NCI-H2196 (cell line): ENCODE measurements around the gene KSR2.

ENCODE experiments used
- DNase-seq: peaks from one replicate; lab custom pipeline; 2025; ENCODE audit not compliant: unreplicated experiment; lab: John Stamatoyannopoulos, UW

The KSR2 gene

GRCh38 chr12:117506333-117506732 lies 462.5 kb downstream of the KSR2 start:
- no peak for DNase-seq

DNA sequence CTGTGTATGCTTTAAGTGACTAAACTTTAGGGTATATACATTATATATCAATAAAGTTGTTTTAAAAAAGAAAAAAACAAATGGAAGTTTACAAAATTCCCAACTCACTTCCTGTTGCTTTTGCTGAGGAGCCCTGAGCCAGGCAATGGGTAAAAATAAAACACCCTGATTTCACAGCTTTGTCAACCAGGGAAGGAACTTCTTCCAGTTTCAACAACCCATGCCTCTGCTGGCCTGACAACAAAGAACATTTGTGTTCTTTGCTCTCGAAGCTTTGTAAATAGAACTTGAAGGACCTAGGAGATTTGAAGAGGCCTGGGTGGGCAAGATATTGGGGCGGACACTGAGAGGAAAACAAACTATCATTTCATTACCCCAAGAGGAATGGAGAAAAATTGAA lies 466.2 kb downstream of the KSR2 start:
- no peak for DNase-seq

DNA sequence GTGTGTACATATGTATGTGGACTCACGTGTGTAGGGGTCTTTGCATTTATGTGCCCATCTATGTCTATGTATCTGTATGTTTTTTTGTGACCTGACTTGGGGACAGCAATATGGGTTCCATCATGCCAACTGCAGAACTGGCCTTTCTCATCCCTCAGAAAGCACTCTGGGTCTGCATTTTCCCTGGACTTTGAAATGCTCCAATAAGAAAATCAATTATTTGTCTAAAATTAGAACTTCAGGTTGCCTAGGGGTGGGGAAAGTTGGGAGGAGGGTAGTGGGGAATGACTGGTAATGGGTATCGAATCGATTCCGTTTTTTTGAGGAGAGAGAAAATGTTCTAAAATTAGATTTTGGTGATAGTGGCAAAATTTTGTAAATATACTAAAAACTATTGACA lies 466.6 kb downstream of the KSR2 start:
- no peak for DNase-seq

DNA sequence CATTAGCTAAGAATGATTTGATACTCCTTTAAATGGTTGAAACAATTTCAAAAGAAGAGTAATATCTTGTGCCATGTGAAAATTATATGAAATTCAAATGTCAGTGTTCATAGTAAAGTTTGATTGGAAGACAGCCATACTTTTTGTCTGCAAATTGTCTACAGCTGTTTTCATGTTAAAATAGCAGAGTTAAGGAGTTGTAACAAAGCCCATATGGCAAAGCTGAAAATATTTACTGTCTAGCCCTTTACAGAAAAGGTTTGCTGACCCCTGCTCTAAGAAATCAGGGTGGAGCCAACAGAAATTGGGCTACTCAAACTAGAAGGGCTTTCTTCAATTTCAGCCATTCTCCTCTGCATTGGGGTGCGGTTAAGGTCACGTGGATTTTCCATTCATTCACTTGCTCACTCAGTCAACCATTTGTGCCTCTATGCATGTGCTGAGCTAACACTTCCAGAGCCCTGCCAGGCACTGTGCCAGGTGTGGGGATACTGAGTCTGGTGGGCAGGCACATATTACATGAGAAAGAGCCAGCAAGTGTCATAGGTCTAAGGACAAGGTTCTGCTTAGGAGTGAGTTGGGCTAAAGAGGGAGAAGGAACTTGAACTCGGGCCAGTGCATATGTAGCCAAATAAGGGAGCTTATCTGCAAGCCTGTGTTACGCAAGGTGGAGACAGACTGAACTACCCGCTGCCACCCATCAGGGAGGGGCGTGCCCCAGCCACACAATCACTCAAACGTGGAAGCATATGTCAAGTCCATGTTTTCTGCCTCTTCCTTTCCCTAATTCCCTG lies 467.5 kb downstream of the KSR2 start:
- DNase-seq = no peak

DNA sequence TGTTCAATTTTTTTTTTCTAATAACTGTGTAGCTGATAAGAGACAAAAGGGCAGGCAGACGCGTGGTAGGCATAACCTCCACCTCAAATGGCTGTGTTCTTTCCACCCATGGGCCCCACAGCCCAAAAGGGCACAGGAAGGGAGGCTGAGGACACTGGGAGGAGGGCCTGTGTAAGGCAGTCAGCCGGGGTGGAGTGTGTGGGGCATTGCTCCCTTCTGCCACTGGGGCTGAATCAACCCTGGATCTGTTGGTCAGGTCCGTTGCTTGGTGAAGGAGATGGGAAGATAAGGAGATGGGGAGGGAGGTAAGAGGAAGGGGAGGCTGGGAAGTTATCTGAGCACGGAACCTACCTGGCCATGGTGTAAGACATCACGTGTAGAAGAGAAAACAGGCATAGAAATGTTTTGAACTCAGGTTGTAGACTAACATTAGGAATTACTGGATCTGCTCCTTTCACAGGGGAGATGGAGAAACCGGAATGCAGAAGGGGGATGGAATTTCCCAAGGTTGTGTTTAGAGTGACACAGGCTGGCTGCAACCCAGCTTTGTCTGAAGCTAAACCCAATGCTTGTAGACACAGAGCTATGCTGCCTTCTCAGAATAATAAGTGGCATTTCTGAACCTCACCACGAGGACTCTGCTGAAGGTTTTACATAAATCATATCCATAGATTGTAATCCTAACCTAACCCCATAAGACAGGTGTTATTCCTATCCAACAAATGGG lies 468.9 kb downstream of the KSR2 start:
- no peak for DNase-seq

DNA sequence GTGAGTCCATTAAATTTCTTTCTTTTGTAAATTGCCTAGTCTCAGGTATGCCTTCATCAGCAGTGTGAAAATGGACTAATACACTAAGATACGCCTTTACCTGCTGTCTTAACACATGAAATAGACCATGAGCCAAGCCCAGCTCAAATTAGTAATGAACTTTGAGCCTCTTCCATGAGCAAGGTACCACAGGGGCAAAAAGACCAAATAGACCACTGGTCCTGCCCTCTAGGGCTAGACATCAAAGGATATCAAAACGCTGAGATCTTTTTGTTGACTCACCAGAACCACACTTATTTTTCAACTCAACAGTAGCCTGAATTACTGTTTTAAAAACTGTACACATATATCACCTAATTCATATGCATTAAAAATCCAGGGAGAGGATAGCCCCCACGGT lies 469.9 kb downstream of the KSR2 start:
- no peak for DNase-seq

DNA sequence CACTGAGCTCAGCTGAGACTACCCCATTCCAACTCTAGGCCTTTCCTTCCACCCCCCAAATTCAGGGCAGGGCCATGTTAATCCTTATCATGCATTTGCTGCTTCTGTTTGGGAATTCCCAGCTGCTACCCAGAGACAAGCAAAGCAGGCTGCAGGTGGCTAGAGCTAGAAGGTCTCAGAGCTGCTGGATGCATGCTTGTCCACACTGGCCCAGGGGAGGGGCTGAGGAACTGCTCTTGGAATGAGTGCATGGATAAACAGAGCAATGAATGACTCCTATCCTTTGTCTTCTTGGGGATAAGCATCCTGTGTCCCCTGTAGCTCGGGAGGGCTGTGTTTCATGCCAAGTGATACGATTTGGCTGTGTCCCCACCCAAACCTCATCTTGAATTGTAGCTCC lies 470.5 kb downstream of the KSR2 start:
- DNase-seq = no peak

DNA sequence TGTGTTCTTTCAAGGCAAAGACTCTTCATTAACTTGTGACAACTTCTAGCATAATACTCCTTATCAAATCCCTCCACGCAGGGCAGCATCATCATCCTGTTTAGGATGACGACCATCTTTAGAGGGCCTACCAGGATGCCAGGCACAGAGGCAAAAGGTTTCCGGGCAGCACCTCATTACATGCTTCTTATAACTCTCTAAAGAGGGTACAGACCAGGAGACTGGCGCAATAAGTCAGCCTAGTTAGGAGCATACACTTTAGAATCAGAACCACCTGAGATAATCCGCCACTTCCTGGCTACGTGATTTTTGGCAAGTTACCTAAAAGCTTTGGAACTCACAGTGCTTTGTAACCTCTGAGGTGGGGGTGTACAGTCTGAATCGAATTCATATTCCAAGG lies 471.4 kb downstream of the KSR2 start:
- DNase-seq = no peak

- DNase-seq = peak; percentile 67
Observed at GRCh38 chr12:117494833-117495655, 473.7 kb downstream of the KSR2 start.

- DNase-seq = no peak
Observed at GRCh38 chr12:117491711-117492110, 477.1 kb downstream of the KSR2 start.

- no peak for DNase-seq
Observed at GRCh38 chr12:117490130-117490529, 478.7 kb downstream of the KSR2 start.

GRCh38 chr12:117489671-117490070 lies 479.1 kb downstream of the KSR2 start:
- no peak for DNase-seq

GRCh38 chr12:117486840-117487659 lies 481.7 kb downstream of the KSR2 start:
- DNase-seq = no peak

DNA sequence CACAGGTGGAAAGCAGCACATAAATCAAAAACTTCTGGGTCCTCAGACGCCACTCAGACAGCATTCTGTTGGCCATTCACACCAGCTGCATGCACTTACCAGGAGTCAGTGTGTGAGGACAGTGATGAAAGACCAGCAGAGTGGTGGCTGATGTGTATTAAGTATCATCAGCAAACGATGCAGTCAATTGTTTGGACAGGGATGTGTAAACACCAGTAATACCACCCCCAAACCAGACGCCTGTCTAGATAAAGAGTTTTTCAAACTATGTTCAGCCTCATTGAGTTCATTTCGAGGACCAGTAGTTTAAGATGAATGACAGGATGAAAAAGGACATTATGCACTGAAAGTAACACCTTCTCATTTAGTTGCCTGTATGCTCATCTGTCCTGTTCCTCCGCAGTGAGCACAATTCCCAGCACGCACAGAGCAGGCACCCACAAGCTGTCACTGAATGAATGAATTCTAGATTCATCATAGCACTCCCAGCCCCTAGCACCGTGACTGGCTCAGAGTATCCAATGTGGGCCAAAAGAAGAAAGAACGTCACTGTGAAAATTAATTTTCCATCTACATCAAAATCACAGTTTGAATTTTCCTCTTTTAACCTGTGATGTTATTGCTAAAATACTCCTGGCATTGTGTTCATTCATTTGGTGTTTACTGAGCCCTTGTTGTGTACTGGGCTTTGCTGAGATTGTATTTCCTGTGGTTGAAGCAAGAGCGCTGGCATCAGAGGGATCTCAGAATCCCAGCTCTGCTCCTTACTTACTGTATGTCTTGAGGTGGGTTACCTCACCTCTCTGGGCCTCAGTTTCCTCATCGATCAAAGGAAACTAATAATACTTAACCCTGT lies 482.6 kb downstream of the KSR2 start:
- DNase-seq = peak; percentile 84

- DNase-seq = no peak
Observed at GRCh38 chr12:117484901-117485300, 483.9 kb downstream of the KSR2 start.

DNA sequence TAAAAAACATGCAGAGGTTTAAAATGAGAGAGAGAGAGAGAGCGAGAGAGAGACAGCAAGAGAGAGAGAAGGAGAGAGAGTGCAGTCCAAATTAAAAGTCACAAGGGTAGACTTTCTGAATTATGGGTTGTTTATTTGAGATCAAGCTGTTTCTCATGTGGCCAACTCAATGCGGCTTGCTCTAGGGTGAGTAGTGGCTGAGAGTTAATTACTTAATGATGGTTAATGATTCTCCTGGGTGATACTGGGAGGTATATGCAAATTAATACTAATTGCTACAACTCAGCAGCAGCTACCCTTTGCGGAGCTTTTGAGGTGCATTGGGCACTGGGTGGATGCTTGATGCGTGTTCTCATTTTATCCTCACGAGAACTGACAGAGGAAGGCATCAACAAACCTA lies 485.3 kb downstream of the KSR2 start:
- DNase-seq = no peak

- DNase-seq = no peak
Observed at GRCh38 chr12:117481470-117481869, 487.3 kb downstream of the KSR2 start.

GRCh38 chr12:117476341-117476740 lies 492.4 kb downstream of the KSR2 start:
- DNase-seq = no peak

- DNase-seq = no peak
Observed at GRCh38 chr12:117473856-117474255, 494.9 kb downstream of the KSR2 start.

DNA sequence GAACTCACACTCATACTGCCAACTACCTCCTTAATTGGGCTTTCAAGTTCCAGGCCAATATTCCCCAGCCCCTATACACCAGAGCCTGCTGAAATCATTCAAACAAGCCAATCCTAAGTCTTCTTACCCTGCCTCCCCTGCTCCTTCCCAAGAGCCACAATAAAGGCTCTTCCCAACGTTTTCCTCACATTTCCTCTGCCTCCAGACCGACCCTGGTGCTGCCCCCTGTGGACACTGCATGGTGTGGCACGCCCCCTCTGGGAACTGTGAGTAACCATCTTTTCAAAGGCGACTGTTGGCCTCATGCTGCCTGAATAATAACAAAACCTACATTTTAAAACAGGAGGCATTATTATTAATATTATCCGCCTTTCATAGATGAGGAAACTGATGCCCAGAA lies 495.8 kb downstream of the KSR2 start:
- DNase-seq = no peak
